Lung (tissue), 12 donors: Measurements from ENCODE around the gene VENTX. TPM values are rescaled to one million over a fixed set of nuclear protein-coding genes. Genes with fewer than 3 reads are reported as not detected.

Experiments used
- ATAC-seq: fragments of 200-7000 bp; cut with Tn5 transposase; one replicate; pipeline ENCODE4 v1.9.1; 2020; ENCODE audit warnings: moderate number of reproducible peaks; ENCODE audit not compliant: insufficient read depth, low FRiP score
- DNase-seq, 3 donors: peaks; one replicate each; pipeline ENCODE4 v3.0.0-alpha.2; 2013 to 2017
- H3K27ac ChIP-seq, 2 donors: one replicate each; pipeline ENCODE4 v1.5.1; 2013; ENCODE audit warnings: mild to moderate bottlenecking in 2 of 2, moderate library complexity in 2 of 2, control low read depth in 1 of 2, inconsistent platforms in 1 of 2, low read depth in 1 of 2, low read length in 1 of 2
- H3K27me3 ChIP-seq, 3 donors: one replicate each; pipeline ENCODE4 v1.5.1; 2013; ENCODE audit warnings: low read length in 2 of 3; ENCODE audit not compliant: control insufficient read depth in 3 of 3, insufficient read depth in 3 of 3
- H3K36me3 ChIP-seq, 4 donors: one replicate each; pipeline ENCODE4 v1.5.1; 2013; ENCODE audit warnings: low read length in 4 of 4, mild to moderate bottlenecking in 1 of 4, moderate library complexity in 1 of 4; ENCODE audit not compliant: control insufficient read depth in 4 of 4, insufficient read depth in 4 of 4
- H3K4me1 ChIP-seq, 5 donors: one replicate each; pipeline ENCODE4 v1.5.1; 2013; ENCODE audit warnings: low read length in 5 of 5, mild to moderate bottlenecking in 2 of 5, moderate library complexity in 1 of 5; ENCODE audit not compliant: control insufficient read depth in 5 of 5, insufficient read depth in 5 of 5
- H3K4me3 ChIP-seq: one replicate; pipeline ENCODE4 v1.5.1; 2013; ENCODE audit warnings: mild to moderate bottlenecking, control low read depth, moderate library complexity
- H3K9ac ChIP-seq, 2 donors: one replicate each; pipeline ENCODE4 v1.5.1; 2013; ENCODE audit warnings: low read length in 2 of 2, control low read depth in 1 of 2; ENCODE audit not compliant: insufficient read depth in 1 of 2
- H3K9me3 ChIP-seq, 4 donors: one replicate each; pipeline ENCODE4 v1.5.1; 2013; ENCODE audit warnings: low read length in 3 of 4, mild to moderate bottlenecking in 1 of 4, moderate library complexity in 1 of 4; ENCODE audit not compliant: control insufficient read depth in 4 of 4, insufficient read depth in 3 of 4
- CTCF ChIP-seq: IDR thresholded peaks from 2 replicates; pipeline ENCODE4 v1.5.1; 2012; ENCODE audit warnings: mild to moderate bottlenecking; ENCODE audit errors: control extremely low read depth, extremely low read depth
- whole genome bisulfite sequencing, 2 donors: extraction: QIAGEN DNeasy Blood & Tissue Kit; methylation state at CpG; one replicate each; pipeline ENCODE4 v1.1.7; 2013; 5-methylcytosine and 5-hydroxymethylcytosine counted together
- polyA plus RNA-seq, 2 donors: library from polyadenylated mRNA; stranded (reverse); fragments of 200-250 nt; gene quantifications; one replicate each; pipeline ENCODE4 v1.2.1, GENCODE V29; 2013
- total RNA-seq, 2 donors: library from RNA; depleted of rRNA in 1 of 2; stranded (reverse); fragments of >200 nt in 1 of 2; gene quantifications; one replicate each; pipeline ENCODE4 v1.2.1, GENCODE V29; 2014 to 2021
- donor health status: control.
- donor health status: control.
- donor health status: Bipolar disorder and iron deficiency.
- donor health status: healthy.
- donor health status: DM: yes; HTN: yes; CAD: no.

Gene VENTX
- total and polyA plus RNA-seq, 4 donors = 0.46 to 4.0 (median 2.4) TPM

GRCh38 chr10:133224076-133224475, 13.6 kb upstream of the VENTX start:
- TF ChIP-seq CTCF = no peak
- Histone ChIP-seq H3K27me3 (peaks cover 13 to 25% (median 14%) of the 10 kb centered on the region in 3 donors), H3K4me1 (peaks cover 0 to 2% (median 0%) of the 10 kb centered on the region in 5 donors), H3K27ac (no peak overlapping the region), H3K36me3 (no peaks in the 10 kb centered on the region), H3K9ac (no peak overlapping the region), H3K9me3 (peaks cover 0 to 2% (median 0%) of the 10 kb centered on the region in 4 donors), H3K4me3 (no peak overlapping the region)
- no peak for DNase-seq
- ATAC-seq = no peak
- WGBS, 2 donors = 71 to 86% methylated on average over 14 of the region's 14 CpGs

GRCh38 chr10:133224756-133225372, 12.8 kb upstream of the VENTX start:
- H3K9me3 ChIP-seq = peaks cover 0 to 2% (median 0%) of the 10 kb centered on the region in 4 donors
- DNase-seq (peak in 1 of 3 donors; percentile 23), ATAC-seq (peak; percentile 32)
- H3K9ac ChIP-seq = no peak overlapping the region
- no peak overlapping the region for H3K4me3 ChIP-seq
- TF ChIP-seq CTCF = no peak
- WGBS, 2 donors = 55 to 77% methylated on average over 25 of the region's 25 CpGs
- no peaks in the 10 kb centered on the region for H3K36me3 ChIP-seq
- no peak overlapping the region for H3K27ac ChIP-seq
- peaks cover 11 to 31% (median 18%) of the 10 kb centered on the region in 3 donors for H3K27me3 ChIP-seq
- peaks cover 0 to 2% (median 0%) of the 10 kb centered on the region in 5 donors for H3K4me1 ChIP-seq

- DNase-seq (no peak), ATAC-seq (no peak)
- Histone ChIP-seq H3K9ac (no peak overlapping the region), H3K9me3 (peaks cover 0 to 5% (median 0%) of the 10 kb centered on the region in 4 donors), H3K4me3 (no peak overlapping the region), H3K4me1 (peaks cover 0 to 5% (median 0%) of the 10 kb centered on the region in 5 donors), H3K27ac (no peak overlapping the region), H3K27me3 (peaks cover 18 to 30% (median 18%) of the 10 kb centered on the region in 3 donors), H3K36me3 (no peaks in the 10 kb centered on the region)
- no peak for TF ChIP-seq CTCF
- WGBS, 2 donors = 77 to 78% methylated on average over 23 of the region's 23 CpGs
These were observed 11.9 kb upstream of the VENTX start for GRCh38 chr10:133225707-133226191.
